ENCODE measurements around the gene GRIK1.

Gene GRIK1

GRCh38 chr21:29711236-29711635 is 228.6 kb downstream of the GRIK1 start:
- DNase-seq = no peak

- DNase-seq = no peak
These were observed 229.3 kb downstream of the GRIK1 start for GRCh38 chr21:29710498-29710897.

- no peak for DNase-seq
These were observed 231.4 kb downstream of the GRIK1 start for GRCh38 chr21:29708401-29708800.

GRCh38 chr21:29704719-29705118 is 235.1 kb downstream of the GRIK1 start:
- DNase-seq = no peak

GRCh38 chr21:29701676-29702075 is 238.1 kb downstream of the GRIK1 start:
- DNase-seq = no peak

- no peak for DNase-seq
These were observed 242.1 kb downstream of the GRIK1 start for GRCh38 chr21:29697555-29698193.

- no peak for DNase-seq
These were observed 242.9 kb downstream of the GRIK1 start for GRCh38 chr21:29696937-29697336.

GRCh38 chr21:29691616-29692491 is 247.9 kb downstream of the GRIK1 start:
- DNase-seq = no peak

- no peak for DNase-seq
These were observed 250.0 kb downstream of the GRIK1 start for GRCh38 chr21:29689753-29690152.

GRCh38 chr21:29684106-29684505 is 255.7 kb downstream of the GRIK1 start:
- DNase-seq = no peak

GRCh38 chr21:29682800-29683199 is 257.0 kb downstream of the GRIK1 start:
- no peak for DNase-seq

- DNase-seq = no peak
These were observed 259.5 kb downstream of the GRIK1 start for GRCh38 chr21:29680273-29680672.

- DNase-seq = no peak
These were observed 261.2 kb downstream of the GRIK1 start for GRCh38 chr21:29678626-29679025.

GRCh38 chr21:29677326-29677725 is 262.5 kb downstream of the GRIK1 start:
- DNase-seq = no peak

GRCh38 chr21:29676395-29676794 is 263.4 kb downstream of the GRIK1 start:
- DNase-seq = no peak

GRCh38 chr21:29675451-29675850 is 264.3 kb downstream of the GRIK1 start:
- no peak for DNase-seq

GRCh38 chr21:29674343-29674742 is 265.5 kb downstream of the GRIK1 start:
- no peak for DNase-seq

- no peak for DNase-seq
These were observed 266.6 kb downstream of the GRIK1 start for GRCh38 chr21:29673096-29673610.

- DNase-seq = no peak
These were observed 268.1 kb downstream of the GRIK1 start for GRCh38 chr21:29671728-29672127.

- DNase-seq = no peak
These were observed 269.6 kb downstream of the GRIK1 start for GRCh38 chr21:29670228-29670627.

- no peak for DNase-seq
These were observed 270.4 kb downstream of the GRIK1 start for GRCh38 chr21:29669416-29669815.

- no peak for DNase-seq
These were observed 272.1 kb downstream of the GRIK1 start for GRCh38 chr21:29667651-29668050.

- no peak for DNase-seq
These were observed 275.2 kb downstream of the GRIK1 start for GRCh38 chr21:29664615-29665014.

All from central memory CD4-positive, alpha-beta T cell (primary cell).